GM06990 (cell line): ENCODE data around the gene E2F3.

Source experiments
- DNase-seq: peaks from one replicate; pipeline ENCODE4 v3.0.0-alpha.2; 2011; ENCODE audit not compliant: insufficient read length; ENCODE audit errors: extremely low read depth
- H3K27me3 ChIP-seq: replicated peaks from 2 replicates; pipeline ENCODE4 v1.6.0; 2011; ENCODE audit warnings: low read length; ENCODE audit not compliant: control insufficient read depth, insufficient read depth
- H3K36me3 ChIP-seq: 2 replicates; pipeline ENCODE4 v1.5.1; 2011; ENCODE audit warnings: low read length; ENCODE audit not compliant: control insufficient read depth, insufficient read depth
- H3K4me3 ChIP-seq: replicated peaks from 2 replicates; pipeline ENCODE4 v1.5.1; 2011; ENCODE audit warnings: low read depth, mild to moderate bottlenecking, control low read depth, low read length
- CTCF ChIP-seq: IDR thresholded peaks from 2 replicates; pipeline ENCODE4 v1.5.1; 2011; ENCODE audit warnings: low read length, control low read depth, mild to moderate bottlenecking, inconsistent platforms; ENCODE audit not compliant: insufficient read depth, poor library complexity, severe bottlenecking

The E2F3 gene

GRCh38 chr6:20389066-20389465 lies 12.6 kb upstream of the E2F3 start:
- no peak for TF ChIP-seq CTCF
- Histone ChIP-seq H3K36me3 (no peaks in the 10 kb centered on the region), H3K27me3 (no peaks in the 10 kb centered on the region), H3K4me3 (no peak overlapping the region)
- DNase-seq: no peak

GRCh38 chr6:20393297-20393696 lies 8.4 kb upstream of the E2F3 start:
- DNase-seq: no peak
- no peak for TF ChIP-seq CTCF
- Histone ChIP-seq H3K36me3 (no peaks in the 10 kb centered on the region), H3K27me3 (no peaks in the 10 kb centered on the region; the same call in 1 of the 2 replicates), H3K4me3 (no peak overlapping the region)

- no peaks in the 10 kb centered on the region; the same call in 1 of the 2 replicates for H3K27me3 ChIP-seq
- no peaks in the 10 kb centered on the region for H3K36me3 ChIP-seq
- no peak for TF ChIP-seq CTCF
- DNase-seq: no peak
- no peak overlapping the region for H3K4me3 ChIP-seq
Observed at GRCh38 chr6:20399518-20399917, 2.2 kb upstream of the E2F3 start.

GRCh38 chr6:20400456-20401204 lies 1.0 kb upstream of the E2F3 start:
- DNase-seq: no peak
- peak; percentile 14 for TF ChIP-seq CTCF
- no peaks in the 10 kb centered on the region for H3K36me3 ChIP-seq
- H3K4me3 ChIP-seq: peak overlapping the region; percentile 68
- H3K27me3 ChIP-seq: no peaks in the 10 kb centered on the region; the same call in 1 of the 2 replicates

GRCh38 chr6:20402092-20402341 lies 338 bp downstream of the E2F3 start:
- no peaks in the 10 kb centered on the region; the same call in 1 of the 2 replicates for H3K27me3 ChIP-seq
- no peak for TF ChIP-seq CTCF
- DNase-seq: peak; percentile 57

More at GRCh38 chr6:20402092-20402341, 338 bp downstream of the E2F3 start:
- Histone ChIP-seq H3K4me3 (peak overlapping the region; percentile 79), H3K36me3 (no peaks in the 10 kb centered on the region)
